Measurements from ENCODE around the gene MARK3.

The MARK3 gene

GRCh38 chr14:103539056-103539825 is 154.0 kb downstream of the MARK3 start:
- H3K36me3 ChIP-seq (replicated peaks), result no peaks in the 10 kb centered on the region; the same call in none of the 2 replicates
- H3K27me3 ChIP-seq (ENCODE audit: low read depth), result no peaks in the 10 kb centered on the region
- in situ Hi-C loops (cut with MboI; ENCODE audit: low sequenced_read_pairs), result no loop called here
- H3K4me1 ChIP-seq, result peaks cover 16% of the 10 kb centered on the region
- H3K4me3 ChIP-seq, result no peak overlapping the region
- no peak for DNase-seq (ENCODE audit: low spot score in 2 of 2)
- no peaks in the 10 kb centered on the region for H3K9me3 ChIP-seq

GRCh38 chr14:103540821-103541708 is 155.8 kb downstream of the MARK3 start:
- no peak overlapping the region for H3K4me3 ChIP-seq
- H3K36me3 ChIP-seq (replicated peaks), result no peaks in the 10 kb centered on the region
- no peaks in the 10 kb centered on the region for H3K27me3 ChIP-seq (ENCODE audit: low read depth)
- in situ Hi-C loops (cut with MboI; ENCODE audit: low sequenced_read_pairs), result no loop called here
- DNase-seq (ENCODE audit: low spot score in 2 of 2), result no peak
- H3K4me1 ChIP-seq, result peaks cover 16% of the 10 kb centered on the region
- no peaks in the 10 kb centered on the region for H3K9me3 ChIP-seq

- no peak for DNase-seq (ENCODE audit: low spot score in 2 of 2)
- in situ Hi-C loops (cut with MboI; ENCODE audit: low sequenced_read_pairs), result no loop called here
- H3K4me1 ChIP-seq, result peaks cover 16% of the 10 kb centered on the region
- H3K9me3 ChIP-seq, result no peaks in the 10 kb centered on the region
- H3K36me3 ChIP-seq (replicated peaks), result no peaks in the 10 kb centered on the region
- no peaks in the 10 kb centered on the region for H3K27me3 ChIP-seq (ENCODE audit: low read depth)
- no peak overlapping the region for H3K4me3 ChIP-seq
Measured at GRCh38 chr14:103541709-103542604, 156.7 kb downstream of the MARK3 start.

GRCh38 chr14:103542605-103543088 is 157.4 kb downstream of the MARK3 start:
- peak; percentile 70 to 88 for DNase-seq (ENCODE audit: low spot score in 2 of 2)
- Histone ChIP-seq H3K9me3 (no peaks in the 10 kb centered on the region), H3K4me1 (peaks cover 16% of the 10 kb centered on the region), H3K4me3 (no peak overlapping the region), H3K27me3 (ENCODE audit: low read depth) (no peaks in the 10 kb centered on the region), H3K36me3 (replicated peaks) (no peaks in the 10 kb centered on the region)
- in situ Hi-C loops (cut with MboI; ENCODE audit: low sequenced_read_pairs), result no loop called here

GRCh38 chr14:103543140-103543539 is 157.9 kb downstream of the MARK3 start:
- in situ Hi-C loops (cut with MboI; ENCODE audit: low sequenced_read_pairs), result no loop called here
- H3K9me3 ChIP-seq, result no peaks in the 10 kb centered on the region
- no peak overlapping the region for H3K4me3 ChIP-seq
- no peaks in the 10 kb centered on the region for H3K27me3 ChIP-seq (ENCODE audit: low read depth)
- H3K4me1 ChIP-seq, result peaks cover 16% of the 10 kb centered on the region
- DNase-seq (ENCODE audit: low spot score in 2 of 2), result no peak
- H3K36me3 ChIP-seq (replicated peaks), result no peaks in the 10 kb centered on the region

- Histone ChIP-seq H3K4me3 (no peak overlapping the region), H3K4me1 (peaks cover 16% of the 10 kb centered on the region), H3K27me3 (ENCODE audit: low read depth) (no peaks in the 10 kb centered on the region), H3K36me3 (replicated peaks) (no peaks in the 10 kb centered on the region), H3K9me3 (no peaks in the 10 kb centered on the region)
- DNase-seq (ENCODE audit: low spot score in 2 of 2), result no peak
- in situ Hi-C loops (cut with MboI; ENCODE audit: low sequenced_read_pairs), result no loop called here
Measured at GRCh38 chr14:103543721-103544387, 158.6 kb downstream of the MARK3 start.

- Histone ChIP-seq H3K36me3 (replicated peaks) (no peaks in the 10 kb centered on the region), H3K4me1 (peaks cover 16% of the 10 kb centered on the region), H3K27me3 (ENCODE audit: low read depth) (no peaks in the 10 kb centered on the region), H3K4me3 (no peak overlapping the region), H3K9me3 (no peaks in the 10 kb centered on the region)
- in situ Hi-C loops (cut with MboI; ENCODE audit: low sequenced_read_pairs), result no loop called here
- DNase-seq (ENCODE audit: low spot score in 2 of 2), result no peak
Measured at GRCh38 chr14:103544388-103545218, 159.4 kb downstream of the MARK3 start.

GRCh38 chr14:103545219-103545914 is 160.2 kb downstream of the MARK3 start:
- no peak for DNase-seq (ENCODE audit: low spot score in 2 of 2)
- Histone ChIP-seq H3K4me3 (no peak overlapping the region), H3K9me3 (no peaks in the 10 kb centered on the region), H3K36me3 (replicated peaks) (no peaks in the 10 kb centered on the region), H3K4me1 (peaks cover 16% of the 10 kb centered on the region), H3K27me3 (ENCODE audit: low read depth) (no peaks in the 10 kb centered on the region)
- in situ Hi-C loops (cut with MboI; ENCODE audit: low sequenced_read_pairs), result no loop called here

- Histone ChIP-seq H3K27me3 (ENCODE audit: low read depth) (no peaks in the 10 kb centered on the region), H3K4me1 (peaks cover 13% of the 10 kb centered on the region), H3K36me3 (replicated peaks) (no peaks in the 10 kb centered on the region), H3K4me3 (no peak overlapping the region), H3K9me3 (no peaks in the 10 kb centered on the region)
- in situ Hi-C loops (cut with MboI; ENCODE audit: low sequenced_read_pairs), result no loop called here
- no peak for DNase-seq (ENCODE audit: low spot score in 2 of 2)
Measured at GRCh38 chr14:103545915-103546651, 160.9 kb downstream of the MARK3 start.

GRCh38 chr14:103546652-103547454 is 161.6 kb downstream of the MARK3 start:
- DNase-seq (ENCODE audit: low spot score in 2 of 2), result peak in 1 of 2 experiments; percentile 86
- no peaks in the 10 kb centered on the region for H3K9me3 ChIP-seq
- H3K4me3 ChIP-seq, result no peak overlapping the region
- no peaks in the 10 kb centered on the region for H3K36me3 ChIP-seq (replicated peaks)
- H3K4me1 ChIP-seq, result peaks cover 13% of the 10 kb centered on the region
- H3K27me3 ChIP-seq (ENCODE audit: low read depth), result no peaks in the 10 kb centered on the region
- in situ Hi-C loops (cut with MboI; ENCODE audit: low sequenced_read_pairs), result no loop called here

- H3K4me1 ChIP-seq, result peaks cover 9% of the 10 kb centered on the region
- H3K27me3 ChIP-seq (ENCODE audit: low read depth), result no peaks in the 10 kb centered on the region
- H3K9me3 ChIP-seq, result no peaks in the 10 kb centered on the region
- no peaks in the 10 kb centered on the region for H3K36me3 ChIP-seq (replicated peaks)
- in situ Hi-C loops (cut with MboI; ENCODE audit: low sequenced_read_pairs), result no loop called here
- DNase-seq (ENCODE audit: low spot score in 2 of 2), result no peak
- H3K4me3 ChIP-seq, result no peak overlapping the region
Measured at GRCh38 chr14:103547455-103547940, 162.3 kb downstream of the MARK3 start.

Measured in HAP-1 (cell line).